ENCODE measurements around the gene HCN4.

HCN4 gene

DNA sequence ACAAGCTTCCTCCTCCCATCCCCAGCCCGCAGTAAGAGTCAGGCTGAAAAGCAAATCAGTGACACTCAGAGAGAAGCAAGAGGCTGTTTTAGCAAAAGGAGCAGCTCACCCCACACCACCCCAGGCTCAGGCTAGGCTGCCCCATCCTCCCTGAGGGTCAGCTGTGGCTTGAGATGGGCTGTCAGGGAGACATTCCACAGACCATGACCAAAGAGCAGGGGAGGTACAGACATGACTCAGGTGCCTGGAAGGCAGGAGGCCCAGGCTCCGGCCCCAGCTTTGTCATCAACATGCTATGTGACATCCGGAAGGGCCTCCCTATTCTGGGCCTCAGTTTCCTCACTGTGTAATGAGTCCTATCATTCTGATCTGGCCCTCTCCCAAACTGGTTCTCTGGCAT is 24.7 kb downstream of the HCN4 start:
- no peak for DNase-seq

DNA sequence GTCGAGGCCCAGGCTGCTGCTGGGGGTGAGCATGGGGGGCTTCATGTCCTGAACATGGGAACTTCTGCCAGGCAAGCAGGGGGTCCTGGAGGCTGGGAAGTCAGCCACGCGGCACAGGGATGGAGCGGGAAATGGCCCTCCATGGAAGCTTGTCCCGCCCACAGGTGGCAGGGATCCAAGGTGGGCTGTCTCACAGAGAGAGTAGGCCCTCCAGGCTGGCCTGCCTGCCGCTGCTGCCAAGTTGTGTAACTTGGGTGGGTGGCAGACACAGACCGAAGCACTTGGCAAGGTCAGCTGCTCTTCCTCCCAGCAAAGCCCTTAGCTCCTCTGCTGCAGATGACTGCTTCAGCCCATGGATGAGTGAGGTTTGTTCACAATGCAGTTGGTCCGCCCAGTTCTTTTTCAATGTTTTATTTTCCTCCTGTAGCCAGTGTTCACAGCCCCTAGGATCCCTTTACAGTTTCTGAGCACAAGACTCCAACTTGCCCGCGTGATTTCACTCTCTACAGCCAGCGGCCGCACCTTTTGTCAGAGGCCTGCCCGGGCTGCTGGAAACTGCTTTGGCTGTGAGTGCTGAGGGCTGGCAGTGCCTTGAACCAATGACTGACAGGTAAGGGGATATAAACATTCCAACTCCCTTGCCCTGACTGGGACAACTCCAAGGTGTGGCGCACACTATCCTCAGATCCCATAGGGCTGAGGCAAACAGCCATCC is 26.7 kb downstream of the HCN4 start:
- DNase-seq = no peak

DNA sequence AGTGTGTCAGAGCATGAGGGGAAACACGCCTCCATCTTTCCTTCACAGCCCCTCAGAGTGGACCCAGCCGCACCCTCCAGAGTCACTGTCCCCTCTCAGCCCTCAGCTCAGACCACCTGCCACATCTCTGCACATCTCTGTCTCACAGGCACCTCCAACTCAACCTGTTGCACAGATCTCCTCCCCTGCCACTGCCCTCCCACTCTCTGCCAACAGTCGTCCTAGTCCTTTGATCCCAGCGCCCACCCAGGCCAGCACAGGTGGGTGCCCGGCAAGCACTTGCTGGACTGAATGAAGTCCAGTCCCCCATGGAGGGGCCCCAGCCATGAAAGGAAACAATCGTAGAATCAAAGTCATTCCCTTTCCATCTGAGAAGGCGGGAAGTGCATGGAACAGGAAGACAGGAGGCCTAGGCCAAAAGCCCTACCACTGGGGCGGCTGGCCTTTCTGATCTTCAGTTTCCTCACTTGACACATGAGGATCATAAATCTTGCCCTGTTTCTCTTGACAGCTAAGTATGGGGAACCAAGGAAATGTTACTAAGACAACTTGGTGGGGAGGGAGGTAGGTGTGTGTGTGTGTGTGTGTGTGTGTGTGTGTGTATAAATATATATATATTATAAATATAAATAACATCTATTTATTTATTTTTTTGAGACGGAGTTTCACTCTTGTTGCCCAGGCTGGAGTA is 28.1 kb downstream of the HCN4 start:
- DNase-seq = no peak

DNA sequence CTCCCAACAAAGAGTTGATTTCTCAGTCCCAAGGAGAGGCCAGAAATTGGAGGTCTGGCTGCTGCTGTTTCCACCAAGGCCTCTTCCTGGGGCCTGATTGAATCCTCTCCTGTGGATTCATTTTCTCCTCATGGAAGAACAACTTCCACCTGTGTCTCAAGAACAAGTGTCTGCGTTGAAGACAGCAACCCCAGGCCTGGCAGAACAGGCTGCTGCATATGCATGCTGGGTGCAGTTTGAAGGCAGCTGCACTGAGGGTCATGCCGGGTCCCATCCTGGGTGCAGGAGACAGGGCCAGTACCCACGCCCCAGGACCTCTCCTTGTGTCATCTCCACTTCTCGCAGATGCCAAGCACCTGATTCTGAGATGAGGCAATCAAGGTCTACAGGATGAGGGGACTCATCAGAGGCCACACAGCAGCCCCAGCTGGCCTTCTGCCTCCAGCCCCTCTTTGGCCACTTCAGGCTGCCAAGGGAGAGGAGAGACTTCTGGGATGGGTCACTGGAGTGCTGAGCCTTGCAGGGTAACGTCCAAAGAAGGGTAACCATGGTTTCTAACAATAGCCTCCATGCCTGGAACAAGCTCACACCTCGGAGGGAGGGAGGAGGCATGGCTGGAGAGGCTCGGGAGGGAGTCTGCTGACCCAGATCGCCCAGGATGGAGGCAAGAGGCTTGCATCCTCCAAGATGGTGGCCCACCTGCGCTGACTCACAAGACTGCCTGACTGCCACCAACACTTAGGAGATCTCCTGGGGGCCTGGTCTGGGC is 30.0 kb downstream of the HCN4 start:
- no peak for DNase-seq

DNA sequence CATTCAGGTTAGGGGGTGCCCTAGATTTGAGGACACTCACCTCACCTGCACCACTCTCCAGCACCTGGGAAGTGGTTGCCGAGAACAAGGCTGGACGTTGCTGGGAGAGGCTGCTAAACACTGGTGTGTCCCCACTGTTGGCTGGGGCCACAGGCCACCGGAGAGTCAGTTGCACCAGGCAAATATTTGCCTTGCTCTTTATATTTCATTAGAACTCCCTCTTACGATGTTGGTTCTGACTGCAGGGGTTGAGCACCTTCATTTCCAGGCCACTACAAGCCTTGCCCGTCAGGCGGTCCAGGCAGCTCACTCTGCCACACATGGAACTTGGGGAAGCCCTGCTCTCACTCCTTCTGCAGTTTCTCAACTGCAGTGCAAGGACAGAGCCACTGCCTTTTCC is 30.7 kb downstream of the HCN4 start:
- DNase-seq = no peak

DNA sequence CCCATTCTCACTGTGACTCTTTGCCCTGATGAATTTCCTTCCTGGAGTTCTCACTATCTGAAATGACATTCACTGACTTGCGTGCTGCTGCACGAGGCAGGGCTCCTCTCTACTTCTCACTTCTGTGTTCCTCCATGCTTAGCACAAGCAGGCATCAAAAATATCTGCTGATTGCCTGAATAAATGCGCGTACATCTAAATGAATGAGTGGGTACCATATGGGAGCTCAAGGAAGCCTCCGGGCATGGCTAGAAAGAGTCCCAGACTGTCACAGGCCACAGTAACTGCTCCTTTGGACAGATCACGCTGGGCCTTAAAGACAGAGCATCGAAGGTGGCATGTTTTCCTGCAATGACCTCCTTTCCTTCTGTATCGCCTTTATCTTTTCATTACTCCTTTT is 31.6 kb downstream of the HCN4 start:
- no peak for DNase-seq

DNA sequence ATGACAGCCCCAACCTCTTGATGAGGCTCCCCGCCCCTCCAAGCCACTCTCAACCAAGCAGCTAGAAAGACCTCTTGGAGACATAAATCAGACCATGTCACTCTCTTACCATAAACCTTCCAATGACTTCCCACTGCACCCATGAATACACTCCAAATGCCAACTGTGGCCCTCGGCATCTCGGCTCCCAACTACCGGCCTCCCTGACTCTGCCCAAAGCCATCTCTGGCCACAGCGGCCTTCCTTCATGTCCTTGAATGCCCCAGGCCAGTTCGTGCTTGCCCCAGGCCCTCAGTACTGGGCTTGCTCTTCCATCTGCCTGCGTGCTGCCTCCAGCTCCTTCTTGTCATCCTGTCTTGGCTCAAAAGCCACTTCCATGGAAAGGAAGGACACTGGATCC is 32.0 kb downstream of the HCN4 start:
- no peak for DNase-seq

DNA sequence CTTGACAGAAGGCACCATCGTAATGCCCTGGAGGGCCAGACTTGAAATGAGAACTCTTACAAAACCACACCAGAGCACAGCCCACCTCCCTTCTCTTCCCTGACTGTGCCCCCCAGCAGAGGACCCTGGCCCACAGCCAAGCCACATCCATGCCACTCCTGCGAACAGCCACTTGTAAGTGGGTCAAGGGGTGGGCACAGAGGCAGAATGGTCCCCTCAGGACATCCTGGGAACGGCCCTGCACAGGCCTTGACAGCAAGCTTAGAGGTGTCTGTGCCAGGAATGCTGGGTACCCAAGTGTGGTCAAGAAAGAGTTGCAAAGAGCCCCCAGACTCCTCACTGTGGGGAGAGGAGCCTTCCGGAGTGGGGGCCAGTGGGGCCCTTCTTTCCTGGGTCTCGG is 33.3 kb downstream of the HCN4 start:
- DNase-seq = no peak

DNA sequence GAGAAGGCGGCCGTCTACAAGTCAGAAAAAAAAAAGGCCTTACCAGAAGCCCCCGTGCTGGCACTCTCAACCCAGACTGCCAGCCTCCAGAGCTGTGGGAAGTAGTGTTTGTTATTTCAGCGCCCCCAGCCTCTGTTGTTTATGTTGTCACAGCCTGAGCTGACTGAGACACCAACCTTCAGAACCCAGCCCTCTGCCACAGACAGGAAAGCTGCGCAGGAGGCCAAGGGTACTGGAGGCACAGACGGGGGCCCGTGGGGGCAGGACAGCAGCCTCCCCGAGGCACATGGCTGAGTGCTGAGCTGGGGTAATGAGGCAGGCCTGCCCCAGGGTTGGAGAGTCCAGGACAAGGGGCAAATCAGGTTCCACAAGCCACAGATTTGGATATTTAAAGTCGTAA is 33.7 kb downstream of the HCN4 start:
- DNase-seq = no peak

DNA sequence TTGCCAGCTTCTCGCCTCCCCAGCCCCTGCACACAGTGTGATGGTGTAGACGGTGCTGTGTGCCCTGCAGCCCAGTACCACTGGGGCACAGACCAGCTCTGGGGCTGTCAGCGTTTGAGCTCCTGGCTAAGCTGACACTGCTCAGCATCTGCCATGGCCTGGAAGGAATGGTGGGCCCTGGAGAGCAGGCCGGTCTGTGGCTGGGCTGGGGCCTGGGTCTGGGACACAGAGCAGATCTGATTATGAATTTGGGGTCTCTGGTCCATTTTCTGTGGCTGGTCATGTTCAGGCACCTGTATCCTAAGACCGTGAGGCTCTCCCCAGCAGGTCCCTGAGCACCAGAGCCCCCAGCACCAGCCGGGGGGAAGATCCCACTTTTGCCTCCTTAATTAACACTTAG is 34.7 kb downstream of the HCN4 start:
- no peak for DNase-seq

DNA sequence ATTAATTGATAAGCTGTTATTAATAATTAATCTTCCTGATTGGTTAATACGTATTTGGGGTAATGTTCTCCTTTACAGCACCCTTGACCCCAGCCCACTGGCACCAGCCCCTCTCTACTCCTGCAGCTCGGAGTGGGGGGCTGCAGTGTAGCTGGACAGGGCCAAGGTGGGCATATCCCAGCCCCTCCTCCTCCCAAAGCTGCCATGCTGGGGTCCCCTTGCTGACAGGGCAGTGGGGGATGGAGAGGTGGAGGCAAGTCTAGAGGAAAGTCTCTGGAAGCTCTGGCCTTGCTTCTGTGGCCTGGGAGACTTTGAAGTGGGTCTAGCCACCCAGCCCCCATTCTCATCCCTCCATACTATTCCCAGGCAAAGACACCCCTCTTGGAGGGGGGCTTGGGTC is 35.8 kb downstream of the HCN4 start:
- DNase-seq = no peak

DNA sequence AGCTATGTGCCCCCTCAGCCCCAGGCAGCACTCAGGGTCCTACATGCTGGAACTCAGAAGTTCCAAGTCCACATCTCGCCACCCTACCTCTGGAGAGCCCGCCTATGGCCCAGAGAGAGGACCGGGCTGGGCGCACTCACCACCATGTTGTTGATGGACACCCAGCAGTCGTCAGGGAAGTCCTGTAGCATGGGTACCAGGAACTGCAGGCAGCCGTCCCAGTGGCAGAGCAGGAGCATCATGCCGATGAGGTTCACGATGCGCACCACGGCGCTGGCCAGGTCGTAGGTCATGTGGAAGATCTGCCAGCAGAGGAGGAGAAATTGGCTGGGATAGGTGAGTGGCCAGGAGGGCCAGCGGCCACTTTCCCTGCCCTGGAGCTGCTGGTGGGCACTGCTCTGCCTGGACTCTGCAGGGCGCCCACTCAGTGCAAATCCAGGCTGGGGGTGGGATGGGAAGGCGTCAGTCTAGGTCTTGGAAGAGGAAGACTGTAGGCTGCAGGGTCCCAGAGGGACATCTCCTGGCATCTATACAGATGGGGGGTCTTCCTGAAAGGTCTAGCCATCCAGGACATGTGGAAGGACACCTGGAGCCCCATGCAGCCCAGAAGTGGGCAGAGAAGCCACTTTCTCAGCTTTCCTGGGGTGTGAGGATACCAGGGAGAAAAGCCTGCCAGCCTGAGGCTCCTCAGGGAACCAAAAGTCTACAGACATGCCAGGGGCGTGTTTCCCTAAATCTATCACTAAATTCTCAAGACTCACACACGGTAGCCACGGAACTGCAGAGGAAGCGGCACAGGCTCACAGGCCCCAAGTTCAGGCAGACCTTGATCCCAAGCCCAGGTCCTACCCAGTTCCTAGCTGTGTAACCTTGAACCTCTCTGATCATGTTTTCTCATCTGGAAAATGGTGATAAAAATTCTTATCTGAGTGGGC is 36.5 kb downstream of the HCN4 start:
- DNase-seq = no peak

DNA sequence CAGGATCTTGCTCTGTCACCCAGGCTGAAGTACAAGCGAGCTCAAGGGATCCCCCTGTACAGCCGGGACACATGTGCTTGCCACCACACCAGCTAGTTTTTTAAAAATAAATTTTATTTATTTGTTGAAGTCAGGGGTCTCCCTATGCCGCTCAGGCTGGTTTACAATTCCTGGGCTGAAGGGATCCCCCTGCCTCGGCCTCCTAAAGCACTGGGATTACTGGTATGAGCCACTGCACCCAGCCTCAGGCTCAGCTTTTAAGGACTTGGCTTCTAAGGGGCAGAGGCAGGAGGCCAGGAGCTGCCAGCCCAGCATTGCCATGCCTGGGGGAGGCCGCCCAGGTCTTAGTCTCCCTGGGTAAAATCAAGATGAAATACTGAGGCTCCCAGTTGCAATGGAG is 37.3 kb downstream of the HCN4 start:
- no peak for DNase-seq

DNA sequence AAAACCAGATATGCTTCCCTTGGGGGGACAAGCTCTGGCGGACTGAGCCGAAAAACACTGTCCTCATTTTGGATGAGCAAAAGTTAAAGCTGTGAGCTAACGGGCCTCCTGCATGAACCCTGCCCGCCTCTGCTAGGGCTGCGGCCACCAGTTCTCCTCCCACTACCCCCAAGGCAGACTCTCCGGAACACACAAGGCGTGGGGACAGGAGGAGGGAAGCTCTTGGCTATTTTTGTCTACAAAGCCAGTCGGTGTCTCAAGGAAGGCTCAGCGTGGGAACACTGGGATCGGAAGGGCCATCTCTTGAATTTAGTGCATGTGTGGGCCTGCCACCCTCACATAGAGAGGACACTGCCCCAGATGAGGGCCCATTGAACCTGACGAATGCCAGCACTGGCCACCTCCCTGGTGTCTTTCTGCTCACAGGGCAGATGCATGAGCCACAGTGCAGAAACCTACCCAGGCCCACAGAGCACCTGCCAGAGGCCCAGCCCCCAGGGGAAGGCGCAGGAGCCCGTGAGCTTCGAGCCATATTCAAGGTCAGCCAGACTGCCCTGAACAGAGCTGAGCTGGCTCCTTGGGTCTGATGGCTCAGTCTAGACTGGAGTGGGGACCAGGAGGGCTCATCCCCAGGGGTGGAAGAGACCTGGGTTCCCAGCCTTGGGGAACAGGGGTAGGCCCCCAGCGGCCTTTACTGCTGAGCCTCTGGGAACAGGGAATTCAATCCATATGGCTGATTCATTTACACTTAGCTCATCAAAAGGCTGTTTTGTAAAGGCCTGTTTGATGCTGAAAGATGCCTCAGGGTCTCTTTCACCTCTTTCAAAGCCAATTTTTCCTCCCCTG is 38.3 kb downstream of the HCN4 start:
- DNase-seq = no peak

DNA sequence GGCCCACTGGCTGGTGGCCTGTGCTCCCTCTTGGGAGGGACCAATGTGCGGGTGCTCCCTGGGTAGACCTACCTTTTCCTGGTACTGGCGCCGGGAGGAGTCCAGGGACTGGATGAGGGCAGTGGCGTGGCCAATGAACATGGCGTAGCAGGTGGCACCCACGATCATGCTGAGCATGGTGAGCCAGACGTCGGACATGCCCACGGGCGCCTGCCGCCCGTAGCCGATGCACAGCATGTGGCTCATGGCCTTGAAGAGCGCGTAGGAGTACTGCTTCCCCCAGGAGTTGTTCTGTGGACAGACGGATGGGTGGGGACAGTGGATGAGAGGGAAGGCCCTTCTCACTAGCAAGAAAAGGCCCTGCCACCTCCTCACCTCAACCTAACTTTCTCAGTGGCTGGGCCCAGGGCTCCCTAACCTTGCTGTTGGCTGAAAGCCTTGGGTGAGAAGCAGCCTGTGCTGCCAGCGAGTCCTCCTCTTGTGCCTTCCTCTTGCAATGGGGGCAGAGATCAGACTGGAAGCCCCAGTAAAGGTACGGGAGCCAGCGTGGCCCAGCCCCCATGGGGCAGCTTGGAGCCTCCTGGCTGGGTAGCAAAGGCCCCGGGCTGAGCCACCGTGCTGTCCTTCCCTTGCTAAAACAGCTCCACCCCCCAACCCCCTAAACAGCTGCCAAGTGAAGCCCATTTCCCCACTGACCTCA is 39.1 kb downstream of the HCN4 start:
- no peak for DNase-seq

DNA sequence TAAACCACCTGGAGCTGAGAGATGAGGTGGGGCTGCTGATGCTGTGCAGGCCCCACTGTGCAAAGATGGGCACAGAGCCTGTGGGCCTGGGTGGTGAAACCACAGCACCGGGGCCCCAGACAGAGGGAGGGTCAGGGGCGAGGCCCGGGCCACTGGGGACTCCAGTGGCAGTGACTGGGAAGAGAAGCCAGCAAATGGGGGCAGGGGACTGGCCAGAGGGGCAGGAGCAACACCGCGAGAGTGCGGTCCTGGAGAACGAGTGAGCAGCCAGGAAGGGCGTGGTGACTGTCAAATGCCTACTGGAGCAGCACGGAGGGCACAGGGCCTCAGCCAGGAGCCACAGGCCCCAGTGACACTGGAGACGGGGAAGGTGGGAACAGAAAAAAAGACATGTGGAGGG is 39.8 kb downstream of the HCN4 start:
- DNase-seq = no peak

DNA sequence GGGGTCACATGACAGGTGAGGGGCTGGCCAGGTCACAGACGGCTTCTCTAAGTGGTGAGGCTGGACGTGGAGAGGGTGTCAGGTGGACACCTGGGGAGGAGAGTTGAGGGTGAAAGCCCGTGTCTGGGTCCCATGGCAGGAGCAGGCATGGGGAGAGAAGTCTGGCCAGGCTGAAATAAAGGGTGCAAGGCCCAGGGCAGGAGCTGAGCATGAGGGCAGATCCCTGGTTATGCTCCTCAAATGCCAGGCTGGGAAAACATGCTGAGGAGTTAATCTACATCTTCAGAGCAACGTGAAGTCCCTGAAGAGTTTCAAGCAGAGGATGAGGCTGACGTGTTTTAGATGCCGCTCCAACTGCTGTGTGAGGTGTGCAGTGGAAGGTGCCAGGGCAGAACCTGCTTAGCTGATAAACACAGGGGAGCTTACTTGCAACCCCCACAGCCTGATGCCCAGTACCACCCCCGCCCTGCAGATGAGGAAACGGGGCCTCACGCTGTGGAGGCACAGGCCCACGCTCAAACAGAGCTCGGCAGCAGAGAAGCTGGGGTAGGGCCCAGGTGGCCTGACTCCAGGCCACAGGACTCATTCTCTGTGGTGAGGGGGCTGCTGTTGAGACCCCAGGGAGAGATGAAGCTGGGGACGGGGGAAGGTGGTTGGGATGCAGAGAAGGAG is 40.5 kb downstream of the HCN4 start:
- no peak for DNase-seq

DNA sequence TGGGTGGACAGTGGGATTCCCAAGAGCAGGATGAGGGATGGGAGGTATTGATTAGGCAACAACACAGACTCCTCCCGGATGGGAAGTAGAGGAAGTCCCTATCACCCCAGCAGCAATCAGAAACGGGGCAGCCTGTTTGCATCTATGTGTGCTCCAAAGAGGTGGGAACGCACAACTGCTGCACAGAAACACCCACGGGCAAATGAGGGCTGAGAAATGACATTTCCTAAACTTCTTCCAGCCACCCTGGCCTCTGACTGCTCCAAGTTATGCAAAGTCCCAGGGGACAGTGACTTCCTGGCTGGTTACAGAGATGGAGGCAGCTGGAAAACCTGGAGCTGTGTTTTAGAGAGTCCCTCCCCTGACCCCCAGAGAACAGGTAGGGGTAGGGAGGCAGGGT is 42.6 kb downstream of the HCN4 start:
- no peak for DNase-seq

DNA sequence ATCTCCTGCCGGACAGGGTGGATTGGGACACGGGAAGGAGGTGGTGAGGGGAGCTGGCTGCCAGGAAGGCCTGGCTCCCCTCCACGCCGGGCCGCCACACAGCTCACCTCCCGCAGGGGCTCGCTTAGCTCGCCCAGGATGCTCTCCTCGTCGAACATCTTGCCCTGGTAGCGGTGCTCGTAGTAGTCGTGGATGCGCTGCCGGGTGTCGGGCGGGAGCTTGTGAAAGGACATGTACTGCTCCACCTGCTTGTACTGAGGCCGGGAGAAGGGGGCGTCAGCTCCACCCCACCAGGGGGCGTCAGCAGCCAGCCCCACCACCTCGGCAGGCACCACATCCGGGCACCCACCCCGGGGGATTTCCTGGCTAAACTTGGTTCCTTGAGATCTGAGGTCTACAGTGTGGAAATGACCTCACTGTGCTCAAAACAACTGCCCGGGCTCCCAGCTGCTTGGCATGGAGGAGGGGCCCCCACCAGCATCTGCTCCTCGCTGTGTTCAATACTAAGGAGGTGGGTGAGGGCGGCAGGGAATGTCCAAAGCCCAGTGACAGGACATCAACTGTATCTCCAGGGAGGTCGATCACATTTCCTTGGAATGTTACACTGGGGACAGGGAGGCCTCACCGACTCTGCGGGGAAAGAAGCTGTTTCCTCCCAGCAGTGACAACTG is 43.4 kb downstream of the HCN4 start:
- no peak for DNase-seq

DNA sequence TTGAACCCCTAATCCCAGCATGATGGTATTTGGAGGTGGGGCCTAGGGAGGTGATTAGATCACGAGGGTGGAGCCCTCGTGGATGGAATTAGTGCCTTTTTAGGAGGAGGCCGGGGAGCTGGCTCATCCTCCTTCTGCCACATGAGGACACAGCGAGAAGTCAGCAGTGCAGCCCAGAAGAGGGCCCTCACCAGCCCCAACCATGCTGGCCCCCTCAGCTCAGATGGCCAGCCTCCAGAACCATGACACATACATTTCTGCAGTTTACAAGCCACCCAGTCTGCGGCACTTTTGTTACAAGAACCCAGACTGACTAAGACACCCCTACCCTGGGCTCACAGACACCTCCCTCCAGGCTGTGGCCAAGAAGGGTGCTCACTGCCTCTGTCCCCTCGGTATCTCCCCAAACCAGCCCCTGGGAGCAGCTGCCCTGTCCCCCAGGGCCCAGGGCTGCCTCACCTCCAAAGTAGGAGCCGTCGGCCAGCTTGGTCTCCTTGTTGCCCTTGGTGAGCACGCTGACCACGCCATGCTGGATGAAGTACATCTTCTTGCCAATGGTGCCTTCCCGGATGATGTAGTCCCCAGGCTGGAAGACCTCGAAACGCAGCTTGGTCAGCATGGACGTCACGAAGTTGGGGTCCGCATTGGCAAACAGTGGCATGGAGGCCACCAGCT is 44.1 kb downstream of the HCN4 start:
- DNase-seq = no peak
